Kidney epithelial cell (primary cell): Measurements from ENCODE around the gene RAB25. TPM values are rescaled to one million over a fixed set of nuclear protein-coding genes. Genes with fewer than 3 reads are reported as not detected.

Experiments
- DNase-seq: peaks from one replicate; pipeline ENCODE4 v3.0.0-alpha.2; 2010; ENCODE audit warnings: low read depth
- H3K27me3 ChIP-seq: 2 replicates; pipeline ENCODE4 v1.6.0; 2011; ENCODE audit warnings: low read length; ENCODE audit not compliant: control insufficient read depth, insufficient read depth
- H3K36me3 ChIP-seq: 2 replicates; pipeline ENCODE4 v1.5.1; 2011; ENCODE audit warnings: low read length; ENCODE audit not compliant: control insufficient read depth, insufficient read depth
- H3K4me3 ChIP-seq: 2 replicates; pipeline ENCODE4 v1.5.1; 2011; ENCODE audit warnings: low read depth, mild to moderate bottlenecking, control low read depth, low read length
- CTCF ChIP-seq: IDR thresholded peaks from 2 replicates; pipeline ENCODE4 v1.5.1; 2011; ENCODE audit warnings: mild to moderate bottlenecking, moderate library complexity, low read length, control low read depth, inconsistent platforms; ENCODE audit not compliant: insufficient read depth, poor library complexity, severe bottlenecking
- total RNA-seq: library from RNA; depleted of rRNA; stranded (reverse); fragments of >200 nt; gene quantifications from 2 replicates; pipeline ENCODE4 v1.2.3, GENCODE V29; 2015

The RAB25 gene
- total RNA-seq, 1 donor from 2014 or later = 30.4 TPM

GRCh38 chr1:156082309-156083091 is 21.5 kb downstream of the RAB25 start, which contains the start of gene MEX3A:
Gene MEX3A (minus strand): TSS chr1:156082465. CDS start chr1:156081998, 467 bp downstream.
- Histone ChIP-seq H3K36me3 (no peaks in the 10 kb centered on the region), H3K4me3 (peak within 1 kb of the TSS; percentile 72), H3K27me3 (no peaks in the 10 kb centered on the region)
- no peak for DNase-seq
- TF ChIP-seq CTCF = no peak

DNA sequence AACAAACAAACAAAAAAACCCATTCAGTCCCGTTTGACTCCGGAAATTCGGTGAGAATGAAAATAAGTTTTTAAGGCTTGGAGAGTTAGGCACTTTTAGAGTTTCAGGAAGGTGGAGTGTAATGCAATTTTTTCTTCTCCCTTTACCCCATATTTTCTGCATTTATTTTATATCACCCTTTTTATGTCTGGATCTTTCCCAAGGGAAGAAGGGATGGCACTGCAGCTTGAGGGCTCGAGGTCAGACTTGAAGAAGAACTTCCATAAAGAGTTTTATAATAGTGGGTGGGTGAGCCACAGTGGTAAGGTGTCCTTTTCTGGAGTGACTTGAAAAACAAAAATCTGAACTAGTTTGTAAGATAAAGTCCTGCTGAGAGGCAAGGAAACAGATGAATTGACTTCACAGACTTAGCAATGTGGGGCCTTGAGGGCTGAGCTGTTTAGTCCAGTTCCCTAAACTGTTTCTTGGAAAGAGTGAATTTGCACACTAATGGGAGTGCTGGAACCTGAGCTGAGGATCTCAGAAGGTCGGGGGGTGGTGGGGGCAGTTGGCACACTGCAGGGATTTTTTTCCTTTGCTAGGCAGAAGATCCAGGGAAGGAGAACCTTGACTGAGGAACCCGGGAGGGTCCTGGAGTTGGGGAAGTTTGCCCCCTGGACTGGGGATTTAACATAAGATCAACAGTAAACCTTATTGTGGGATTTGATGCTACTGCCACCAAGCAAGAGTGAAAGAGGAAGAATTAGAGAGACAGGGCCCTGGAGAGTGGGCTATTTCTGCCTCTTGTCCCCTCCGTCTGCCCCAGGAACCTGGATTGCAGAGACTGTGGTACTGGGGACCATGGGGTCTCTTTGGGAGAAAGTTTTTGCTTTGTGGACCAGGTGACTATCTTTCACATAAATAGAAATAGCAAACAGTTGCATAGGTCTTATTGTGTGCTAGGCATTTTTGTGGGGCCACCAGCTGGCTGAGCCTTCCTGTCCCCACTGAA is 23.1 kb downstream of the RAB25 start:
- no peak for TF ChIP-seq CTCF
- H3K36me3 ChIP-seq = no peaks in the 10 kb centered on the region
- DNase-seq = no peak
- peak overlapping the region; percentile 72 for H3K4me3 ChIP-seq
- H3K27me3 ChIP-seq = no peaks in the 10 kb centered on the region

- no peak for DNase-seq
- H3K27me3 ChIP-seq = no peaks in the 10 kb centered on the region
- H3K4me3 ChIP-seq = no peak overlapping the region
- H3K36me3 ChIP-seq = no peaks in the 10 kb centered on the region
- no peak for TF ChIP-seq CTCF
Observed at GRCh38 chr1:156086256-156086662, 25.3 kb downstream of the RAB25 start.

DNA sequence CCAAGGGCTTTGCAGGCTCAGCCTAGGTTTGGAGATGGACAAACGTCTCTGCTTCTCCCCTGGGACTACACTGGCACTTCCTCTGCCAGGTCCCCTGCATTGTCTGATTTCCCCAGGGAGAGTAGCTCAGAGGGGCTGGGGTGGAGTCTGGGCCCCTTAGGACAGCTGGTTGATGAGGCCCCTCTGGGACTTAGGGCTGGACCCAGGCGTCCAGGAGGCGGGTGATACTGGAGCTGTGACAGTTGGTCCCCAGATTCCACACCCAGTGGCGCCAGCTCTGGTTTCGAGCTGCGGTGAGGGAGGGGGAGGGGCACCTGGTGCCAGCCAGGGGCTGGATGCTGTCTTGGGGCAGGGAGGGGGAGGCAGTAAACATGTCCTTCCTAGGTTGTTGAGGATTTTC is 28.7 kb downstream of the RAB25 start:
- no peaks in the 10 kb centered on the region for H3K27me3 ChIP-seq
- no peak overlapping the region for H3K4me3 ChIP-seq
- no peak for TF ChIP-seq CTCF
- no peak for DNase-seq
- no peaks in the 10 kb centered on the region for H3K36me3 ChIP-seq

DNA sequence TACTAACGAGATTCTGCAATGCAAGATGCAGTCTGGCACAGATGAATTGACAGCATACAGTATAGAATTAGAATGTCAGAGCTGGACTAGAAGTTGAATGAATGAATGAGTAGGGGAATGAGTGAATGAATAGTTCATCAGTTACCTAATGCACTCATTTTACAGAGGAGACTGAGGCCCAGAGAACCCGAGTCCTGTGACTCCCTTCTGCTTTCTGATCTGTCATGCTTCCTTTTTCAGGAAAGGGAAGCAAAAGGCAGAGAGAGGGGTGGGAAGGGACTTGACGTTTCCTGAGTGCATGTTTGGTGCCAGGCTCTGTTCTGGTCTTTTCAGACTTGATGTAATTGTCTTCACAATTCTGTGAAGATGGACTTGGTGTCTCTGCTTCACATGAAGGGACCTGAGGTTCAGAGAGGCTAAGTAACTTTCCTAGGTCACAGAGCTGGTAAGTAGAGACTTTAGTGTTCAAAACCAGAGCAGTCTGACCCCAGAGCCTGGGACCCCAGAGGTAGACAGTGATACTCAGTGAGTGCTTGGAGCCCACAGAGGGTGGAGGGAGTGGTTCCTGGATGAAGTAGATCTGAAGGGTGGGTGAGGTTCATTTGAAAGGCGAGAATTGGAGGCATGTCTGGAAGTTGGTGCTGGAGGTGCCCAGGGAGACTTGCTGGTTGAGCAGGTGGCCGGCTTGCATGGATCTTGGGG is 29.3 kb downstream of the RAB25 start:
- TF ChIP-seq CTCF = no peak
- no peak for DNase-seq
- H3K4me3 ChIP-seq = no peak overlapping the region
- no peaks in the 10 kb centered on the region for H3K36me3 ChIP-seq
- H3K27me3 ChIP-seq = no peaks in the 10 kb centered on the region
